DND-41 (cell line): ENCODE results near the gene PFDN1.

Experiments used
- ATAC-seq: fragments of 200-7000 bp; cut with Tn5 transposase; 3 replicates; pipeline ENCODE4 v1.9.1; 2021; ENCODE audit warnings: low read depth; ENCODE audit not compliant: insufficient read depth
- DNase-seq: peaks from one replicate; pipeline ENCODE4 v3.0.0-alpha.2; 2020
- H2AFZ ChIP-seq: 2 replicates; pipeline ENCODE4 v1.6.0; 2012; ENCODE audit warnings: low read depth, low read length
- H3K27ac ChIP-seq: 2 replicates; pipeline ENCODE4 v1.5.1; 2012; ENCODE audit warnings: low read length, inconsistent platforms
- H3K27me3 ChIP-seq: fragments of 200-600 bp; sonication (generic); 2 replicates; pipeline ENCODE4 v1.6.0; 2012; ENCODE audit warnings: low read length, mild to moderate bottlenecking, inconsistent platforms; ENCODE audit not compliant: insufficient read depth, poor library complexity
- H3K36me3 ChIP-seq: 2 replicates; pipeline ENCODE4 v1.5.1; 2012; ENCODE audit warnings: low read length, inconsistent platforms; ENCODE audit not compliant: insufficient read depth
- H3K4me1 ChIP-seq: 2 replicates; pipeline ENCODE4 v1.5.1; 2012; ENCODE audit warnings: mild to moderate bottlenecking, low read length; ENCODE audit not compliant: insufficient read depth
- H3K4me2 ChIP-seq: 2 replicates; pipeline ENCODE4 v1.6.0; 2012; ENCODE audit warnings: mild to moderate bottlenecking, moderate library complexity, low read length, inconsistent platforms; ENCODE audit not compliant: insufficient read depth
- H3K4me3 ChIP-seq, 2 experiments: fragments of 200-600 bp in 1 of 2; shearing (Covaris generic) in 1 of 2; 2 replicates each; pipeline ENCODE4 v1.5.1; 2012 to 2016; ENCODE audit warnings: inconsistent platforms in 2 of 2, low read length in 2 of 2, mild to moderate bottlenecking in 2 of 2, low read depth in 1 of 2, moderate library complexity in 1 of 2
- H3K79me2 ChIP-seq: 2 replicates; pipeline ENCODE4 v1.6.0; 2012; ENCODE audit warnings: low read length, inconsistent platforms; ENCODE audit not compliant: insufficient read depth
- H3K9ac ChIP-seq: 2 replicates; pipeline ENCODE4 v1.6.0; 2012; ENCODE audit warnings: low read depth, mild to moderate bottlenecking, inconsistent platforms, low read length, moderate library complexity
- H3K9me3 ChIP-seq: 2 replicates; pipeline ENCODE4 v1.5.1; 2012; ENCODE audit warnings: low read length, moderate library complexity, mild to moderate bottlenecking, inconsistent platforms; ENCODE audit not compliant: insufficient read depth, severe bottlenecking
- H4K20me1 ChIP-seq: 2 replicates; pipeline ENCODE4 v1.6.0; 2012; ENCODE audit warnings: low read length; ENCODE audit not compliant: insufficient read depth
- EZH2 ChIP-seq: IDR thresholded peaks from 3 replicates; pipeline ENCODE4 v1.6.1; 2012; ENCODE audit warnings: borderline replicate concordance, low read depth, mild to moderate bottlenecking, moderate library complexity, low read length, inconsistent platforms; ENCODE audit not compliant: severe bottlenecking
- TF ChIP-seq, protein P1 (sequence below): IDR thresholded peaks from 2 replicates; pipeline ENCODE4 v1.5.1; 2012; ENCODE audit warnings: borderline replicate concordance, low read length, moderate library complexity, mild to moderate bottlenecking; ENCODE audit not compliant: poor library complexity, severe bottlenecking; ENCODE audit errors: extremely low read depth

PFDN1 gene

DNA sequence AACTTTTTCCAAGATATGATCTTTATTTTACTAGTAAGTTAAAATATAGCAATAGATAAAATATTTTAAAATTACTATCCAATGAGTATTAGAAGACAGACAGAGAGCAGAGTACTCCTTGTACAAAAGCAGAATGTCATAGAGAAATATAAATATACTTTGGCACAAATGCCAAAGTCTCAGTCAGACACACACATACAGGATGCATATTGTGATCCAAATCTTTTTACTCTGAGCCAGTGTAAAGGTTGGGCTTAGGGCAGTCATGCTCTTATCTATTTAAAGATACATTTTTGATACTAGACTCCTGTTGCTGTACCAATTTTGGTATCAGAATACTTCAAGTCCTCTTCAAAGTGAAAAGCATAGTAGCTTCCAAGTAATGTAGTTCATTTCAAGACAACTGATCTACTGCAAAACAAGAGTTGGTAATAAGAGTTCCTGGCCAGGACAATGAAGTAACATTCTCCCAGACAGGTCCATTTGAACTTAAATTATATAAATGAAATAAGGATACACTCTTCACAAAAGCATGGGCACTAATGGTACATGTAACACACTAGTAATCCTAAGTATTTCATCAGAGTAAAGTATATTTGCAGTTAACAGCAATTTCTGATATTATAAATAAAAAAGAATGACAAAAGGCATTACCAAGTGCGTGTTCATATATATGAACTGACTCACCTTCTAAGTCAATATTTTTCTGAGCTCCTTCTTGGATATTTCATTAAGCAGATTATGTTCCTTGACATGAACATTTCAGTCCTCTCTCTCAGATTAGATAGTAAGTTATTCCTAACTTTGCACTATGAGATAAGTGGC, 10.5 kb downstream of the PFDN1 start:
- H3K27me3 ChIP-seq = no peaks in the 10 kb centered on the region
- H3K4me2 ChIP-seq = no peak overlapping the region
- no peak overlapping the region for H2AFZ ChIP-seq
- H3K36me3 ChIP-seq = no peaks in the 10 kb centered on the region
- no peak for DNase-seq
- peaks cover 15% of the 10 kb centered on the region for H4K20me1 ChIP-seq
- peaks cover 97% of the 10 kb centered on the region for H3K79me2 ChIP-seq
- peak overlapping the region; percentile 15; the same call in 1 of the 2 replicates for H3K27ac ChIP-seq
- ATAC-seq = no peak
- no peak overlapping the region for H3K4me3 ChIP-seq
- TF ChIP-seq EZH2 = no peak
- TF ChIP-seq, protein P1, sequence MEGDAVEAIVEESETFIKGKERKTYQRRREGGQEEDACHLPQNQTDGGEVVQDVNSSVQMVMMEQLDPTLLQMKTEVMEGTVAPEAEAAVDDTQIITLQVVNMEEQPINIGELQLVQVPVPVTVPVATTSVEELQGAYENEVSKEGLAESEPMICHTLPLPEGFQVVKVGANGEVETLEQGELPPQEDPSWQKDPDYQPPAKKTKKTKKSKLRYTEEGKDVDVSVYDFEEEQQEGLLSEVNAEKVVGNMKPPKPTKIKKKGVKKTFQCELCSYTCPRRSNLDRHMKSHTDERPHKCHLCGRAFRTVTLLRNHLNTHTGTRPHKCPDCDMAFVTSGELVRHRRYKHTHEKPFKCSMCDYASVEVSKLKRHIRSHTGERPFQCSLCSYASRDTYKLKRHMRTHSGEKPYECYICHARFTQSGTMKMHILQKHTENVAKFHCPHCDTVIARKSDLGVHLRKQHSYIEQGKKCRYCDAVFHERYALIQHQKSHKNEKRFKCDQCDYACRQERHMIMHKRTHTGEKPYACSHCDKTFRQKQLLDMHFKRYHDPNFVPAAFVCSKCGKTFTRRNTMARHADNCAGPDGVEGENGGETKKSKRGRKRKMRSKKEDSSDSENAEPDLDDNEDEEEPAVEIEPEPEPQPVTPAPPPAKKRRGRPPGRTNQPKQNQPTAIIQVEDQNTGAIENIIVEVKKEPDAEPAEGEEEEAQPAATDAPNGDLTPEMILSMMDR = no peak
- H3K4me1 ChIP-seq = peaks cover 14% of the 10 kb centered on the region
- no peak overlapping the region for H3K9ac ChIP-seq
- no peaks in the 10 kb centered on the region for H3K9me3 ChIP-seq

DNA sequence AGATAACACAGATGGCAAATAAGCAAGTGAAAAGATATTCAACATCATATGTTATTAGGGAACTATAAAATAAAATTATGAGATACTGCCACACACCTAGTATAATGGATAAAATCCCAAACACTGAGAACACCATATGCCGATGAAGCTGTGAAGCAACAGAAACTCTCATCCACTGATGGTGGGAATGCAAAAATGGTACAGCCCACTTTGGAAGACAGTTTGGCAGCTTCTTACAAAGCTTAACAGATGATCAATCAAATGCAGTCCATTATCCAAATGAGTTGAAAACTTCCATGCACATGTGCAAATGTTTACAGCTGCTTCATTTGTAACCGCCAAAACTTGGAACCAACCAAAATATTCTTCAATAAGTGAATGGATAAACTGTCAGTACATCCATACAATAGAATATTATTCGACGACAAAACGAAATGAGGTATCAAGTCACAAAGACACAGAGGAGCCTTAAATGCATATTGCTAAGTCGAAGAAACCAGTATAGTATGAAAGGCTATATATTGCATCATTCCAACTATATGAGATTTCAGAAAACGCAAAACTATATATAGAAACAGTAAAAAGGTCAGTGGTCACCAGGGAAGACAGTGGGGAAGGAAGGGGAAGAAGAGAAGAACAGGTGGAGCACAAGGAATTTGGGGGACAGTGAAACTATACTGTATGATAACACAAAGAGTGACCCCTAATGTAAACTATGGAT, 14.9 kb downstream of the PFDN1 start:
- Histone ChIP-seq H4K20me1 (peaks cover 14% of the 10 kb centered on the region), H3K36me3 (no peaks in the 10 kb centered on the region), H3K9ac (no peak overlapping the region), H3K79me2 (peaks cover 90% of the 10 kb centered on the region), H2AFZ (no peak overlapping the region), H3K4me3 (no peak overlapping the region), H3K27me3 (no peaks in the 10 kb centered on the region), H3K27ac (no peak overlapping the region), H3K4me2 (no peak overlapping the region), H3K4me1 (peaks cover 2% of the 10 kb centered on the region), H3K9me3 (no peaks in the 10 kb centered on the region)
- ATAC-seq (no peak), DNase-seq (no peak)
- TF ChIP-seq, protein P1 = no peak
- TF ChIP-seq EZH2 = no peak

DNA sequence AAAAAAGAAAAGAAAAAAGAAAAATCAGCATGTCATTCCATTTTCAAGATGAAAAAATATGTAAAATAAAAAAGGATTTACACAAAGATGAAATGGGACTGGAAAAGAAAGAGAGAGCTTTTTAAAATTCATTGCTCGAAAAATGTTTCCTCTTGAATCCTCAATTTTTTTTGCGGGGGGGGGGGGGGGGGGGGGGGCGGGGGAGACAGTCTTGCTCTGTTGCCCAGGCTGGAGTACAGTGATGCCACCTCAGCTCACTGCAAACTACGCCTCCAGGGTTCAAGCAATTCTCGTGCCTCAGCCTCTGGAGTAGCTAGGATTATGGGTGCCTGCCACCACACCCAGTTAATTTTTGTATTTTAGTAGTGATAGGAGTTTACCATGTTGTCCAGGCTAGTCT, 16.5 kb downstream of the PFDN1 start:
- no peak overlapping the region for H3K27ac ChIP-seq
- H3K4me3 ChIP-seq = no peak overlapping the region
- DNase-seq (no peak), ATAC-seq (no peak)
- H4K20me1 ChIP-seq = peaks cover 14% of the 10 kb centered on the region
- no peaks in the 10 kb centered on the region for H3K4me1 ChIP-seq
- H3K79me2 ChIP-seq = peaks cover 83% of the 10 kb centered on the region
- TF ChIP-seq, protein P1 = no peak
- no peak for TF ChIP-seq EZH2
- no peaks in the 10 kb centered on the region for H3K27me3 ChIP-seq
- no peaks in the 10 kb centered on the region for H3K9me3 ChIP-seq
- no peak overlapping the region for H3K9ac ChIP-seq
- no peak overlapping the region for H2AFZ ChIP-seq
- no peaks in the 10 kb centered on the region; the same call in 1 of the 2 replicates for H3K36me3 ChIP-seq
- no peak overlapping the region for H3K4me2 ChIP-seq
